ENCODE results near the gene GABRG3. TPM values are rescaled to one million over a fixed set of nuclear protein-coding genes. Genes with fewer than 3 reads are reported as not detected.

Gene GABRG3
- total RNA-seq, 1 experiment from 2014 or later = 0.15 TPM

- H4K8ac ChIP-seq (replicated peaks; ENCODE audit: insufficient read length, low read depth, low read length) = no peak overlapping the region
- H3K9me3 ChIP-seq (ENCODE audit: control insufficient read depth, low read depth, low read length) = no peaks in the 10 kb centered on the region
- no peaks in the 10 kb centered on the region for H3K4me1 Mint-ChIP-seq
- H2BK5ac ChIP-seq (ENCODE audit: insufficient read length, low read length) = no peak overlapping the region
- no peak overlapping the region for H3K14ac ChIP-seq (ENCODE audit: insufficient read depth, low read length)
- peak; percentile 79 for DNase-seq
- no peak overlapping the region for H4K91ac ChIP-seq (ENCODE audit: insufficient read length, low read depth, low read length)
- no CpG with 5 or more reads among the region's 3 CpGs for WGBS (ENCODE audit: extremely low coverage, insufficient read length, low lambda C conversion rate)
- H3K4me1 ChIP-seq (ENCODE audit: insufficient read depth, low read length) = no peaks in the 10 kb centered on the region
- peak; percentile 85 for TF ChIP-seq CTCF (conservative IDR thresholded peaks at IDR 0.05)
- no peak overlapping the region for H3K27ac ChIP-seq (ENCODE audit: insufficient read length, low read depth, low read length)
- H2BK120ac ChIP-seq (ENCODE audit: low read depth, low read length, poor library complexity, severe bottlenecking) = no peak overlapping the region
- H3K79me2 ChIP-seq (ENCODE audit: insufficient read depth, low read length) = no peaks in the 10 kb centered on the region
- H2AFZ ChIP-seq (ENCODE audit: low read length) = no peak overlapping the region
- H2BK20ac ChIP-seq (ENCODE audit: low read depth, low read length, poor library complexity, severe bottlenecking) = no peak overlapping the region
- H3K18ac ChIP-seq (ENCODE audit: insufficient read length, low read depth, low read length) = no peak overlapping the region
- H2BK15ac ChIP-seq (ENCODE audit: low read depth, low read length) = no peak overlapping the region
- H3K27me3 ChIP-seq (ENCODE audit: insufficient read depth, low read length) = no peaks in the 10 kb centered on the region
- no peaks in the 10 kb centered on the region for H3K27me3 Mint-ChIP-seq (ENCODE audit: low read depth)
- no peak overlapping the region for H3K9ac ChIP-seq (ENCODE audit: extremely low read depth, insufficient read length, low read length)
- no peak overlapping the region for H3K23ac ChIP-seq (ENCODE audit: insufficient read length, low read depth, low read length)
- H3K23me2 ChIP-seq (ENCODE audit: insufficient read length, low read depth, low read length, poor library complexity, severe bottlenecking) = no peaks in the 10 kb centered on the region
- no peak overlapping the region for H3T11ph ChIP-seq (ENCODE audit: low read length)
- no peak overlapping the region for H4K5ac ChIP-seq (ENCODE audit: insufficient read length, low read depth, low read length)
- no peaks in the 10 kb centered on the region; a peak in 1 of 7 replicates for H3K36me3 Mint-ChIP-seq (ENCODE audit: insufficient read depth in 1 of 3, low read depth in 3 of 3)
- H3K4me2 ChIP-seq (ENCODE audit: insufficient read depth, insufficient read length, low read length) = no peak overlapping the region
- no peak overlapping the region for H2AK5ac ChIP-seq (ENCODE audit: insufficient read length, low read length)
- H3K79me1 ChIP-seq (ENCODE audit: insufficient read depth, low read depth, low read length, poor library complexity, severe bottlenecking) = no peaks in the 10 kb centered on the region
- H3K27ac Mint-ChIP-seq = no peak overlapping the region
- H4K20me1 ChIP-seq (ENCODE audit: control insufficient read depth, insufficient read depth, insufficient read length) = no peaks in the 10 kb centered on the region
- no peak overlapping the region for H3K4ac ChIP-seq (ENCODE audit: low read depth, low read length)
- no peak overlapping the region for H3K56ac ChIP-seq (ENCODE audit: insufficient read length, low read depth, low read length)
- H3K9me3 Mint-ChIP-seq = no peaks in the 10 kb centered on the region
- no peak overlapping the region for H2BK12ac ChIP-seq (ENCODE audit: insufficient read length, low read depth, low read length)
- H3K4me3 Mint-ChIP-seq = no peak overlapping the region
Measured at GRCh38 chr15:27059610-27060202, 88.7 kb downstream of the GABRG3 start.
